GM21390 (cell line): Measurements from ENCODE around the gene HSPA1L.
A peak's percentile ranks its signal among the peaks of the same experiment; 100 is the strongest.
"Not testable (repeated sequence)": the region's sequence is repeated elsewhere in the genome, so short reads cannot be mapped to it uniquely, and the experiment has no call there.

Source experiments
- ATAC-seq: cut with Tn5 transposase; IDR thresholded peaks from one replicate; pipeline ENCODE4 v1.9.1; 2021; ENCODE audit not compliant: unreplicated experiment

HSPA1L gene

GRCh38 chr6:31837369-31838113, 22.5 kb upstream of the HSPA1L start:
- ATAC-seq, result no peak

- ATAC-seq, result no peak
Measured at GRCh38 chr6:31836474-31837368, 21.6 kb upstream of the HSPA1L start.

DNA sequence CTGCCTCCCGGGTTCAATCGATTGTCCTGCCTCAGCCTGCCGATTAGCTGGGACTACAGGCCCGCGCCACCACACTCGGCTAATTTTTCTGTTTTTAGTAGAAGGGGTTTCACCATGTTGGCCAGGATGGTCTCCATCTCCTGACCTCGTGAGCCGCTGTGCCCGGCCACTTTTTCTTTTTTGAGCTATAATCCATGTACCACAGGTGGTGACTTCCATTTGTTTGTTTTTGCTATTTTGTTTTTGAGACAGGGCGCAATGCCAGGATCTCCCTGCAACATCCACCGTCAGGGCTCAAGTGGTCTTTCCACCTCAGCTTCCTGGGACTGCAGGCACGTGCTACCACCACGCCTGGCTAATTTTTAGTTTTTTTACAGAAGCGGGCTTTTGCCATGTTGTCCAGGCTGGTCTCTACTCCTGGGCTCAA, 21.0 kb upstream of the HSPA1L start:
- ATAC-seq, result no peak

- ATAC-seq, result peak; percentile 43
Measured at GRCh38 chr6:31834367-31835250, 19.5 kb upstream of the HSPA1L start.

GRCh38 chr6:31831350-31832215, 16.5 kb upstream of the HSPA1L start:
- ATAC-seq, result no peak

DNA sequence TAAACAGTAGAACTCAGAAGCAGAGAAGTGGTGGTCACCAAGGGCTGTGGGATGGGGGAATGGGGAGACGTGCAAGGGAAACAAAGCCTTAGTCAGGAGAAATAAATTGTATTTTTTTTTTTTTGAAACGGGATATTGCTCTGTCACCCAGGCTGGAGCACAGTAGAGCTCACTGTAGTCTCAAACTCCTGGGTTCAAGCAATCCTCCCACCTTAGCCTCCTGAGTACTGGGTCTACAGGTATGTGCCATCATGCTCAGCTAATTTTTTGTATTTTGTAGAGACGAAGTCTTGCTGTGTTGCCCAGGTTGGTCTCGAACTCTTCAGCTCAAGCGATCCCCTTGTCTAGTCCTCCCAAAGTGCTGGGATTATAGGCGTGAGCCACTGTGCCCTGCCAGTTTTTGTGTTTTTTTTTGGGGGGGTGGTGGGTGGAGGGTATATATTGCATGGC, 15.8 kb upstream of the HSPA1L start:
- no peak for ATAC-seq

- no peak for ATAC-seq
Measured at GRCh38 chr6:31829633-31830283, 14.7 kb upstream of the HSPA1L start.

- peak; percentile 62 for ATAC-seq
Measured at GRCh38 chr6:31827286-31828079, 12.4 kb upstream of the HSPA1L start, which contains the start of gene HSPA1B. Gene HSPA1B, plus strand, starts transcription at chr6:31827738. Its CDS starts 213 bp downstream, at chr6:31827951.

- peak; percentile 9 for ATAC-seq
Measured at GRCh38 chr6:31826793-31827285, 11.8 kb upstream of the HSPA1L start.

DNA sequence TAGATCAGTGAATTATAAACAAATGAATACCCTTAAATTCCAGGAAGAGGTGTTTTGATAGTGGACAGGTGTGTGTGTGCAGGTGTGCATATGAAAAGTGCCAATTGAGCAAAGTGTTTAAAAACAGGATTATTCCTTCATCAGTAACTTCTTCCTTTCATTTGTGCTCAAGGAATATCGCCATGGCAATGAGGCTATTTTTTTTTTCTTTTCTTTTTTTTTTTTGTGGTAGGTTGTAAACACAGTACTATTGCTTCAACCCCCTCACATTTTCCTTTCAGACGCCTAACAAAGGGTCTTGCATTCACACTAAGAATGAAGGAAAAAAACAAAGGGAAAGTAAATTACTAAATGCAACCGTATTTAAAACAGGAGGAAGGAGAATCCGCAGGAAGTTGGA, 10.5 kb upstream of the HSPA1L start:
- no peak for ATAC-seq

- not testable (repeated sequence) for ATAC-seq
Measured at GRCh38 chr6:31823592-31824196, 8.6 kb upstream of the HSPA1L start.

- ATAC-seq, result no peak
Measured at GRCh38 chr6:31822036-31822821, 7.1 kb upstream of the HSPA1L start.

- no peak for ATAC-seq
Measured at GRCh38 chr6:31821301-31822035, 6.4 kb upstream of the HSPA1L start.

GRCh38 chr6:31820399-31820798, 5.3 kb upstream of the HSPA1L start:
- ATAC-seq, result not testable (repeated sequence)

- no peak for ATAC-seq
Measured at GRCh38 chr6:31819871-31820299, 4.8 kb upstream of the HSPA1L start.

- not testable (repeated sequence) for ATAC-seq
Measured at GRCh38 chr6:31817929-31818511, 2.9 kb upstream of the HSPA1L start.
